Effector memory CD4-positive, alpha-beta T cell (primary cell): ENCODE data around the gene PCDH19.
A peak's percentile ranks its signal among the peaks of the same experiment; 100 is the strongest.
"Not testable (repeated sequence)": the region's sequence is repeated elsewhere in the genome, so short reads cannot be mapped to it uniquely, and the experiment has no call there.

Source experiments
- DNase-seq, 3 donors: peaks; one replicate each; pipeline ENCODE4 v3.0.0-alpha.2; 2020
- H3K27ac ChIP-seq: 2 replicates; pipeline ENCODE4 v1.7.0; 2013; ENCODE audit warnings: mild to moderate bottlenecking, low read length, moderate library complexity; ENCODE audit not compliant: insufficient read depth, poor library complexity, severe bottlenecking
- H3K27me3 ChIP-seq: replicated peaks from 2 replicates; pipeline ENCODE4 v1.7.0; 2013; ENCODE audit warnings: mild to moderate bottlenecking, low read length; ENCODE audit not compliant: insufficient read depth, control insufficient read depth, poor library complexity, severe bottlenecking
- H3K36me3 ChIP-seq: 2 replicates; pipeline ENCODE4 v1.7.0; 2013; ENCODE audit warnings: mild to moderate bottlenecking, low read length, moderate library complexity; ENCODE audit not compliant: control insufficient read depth, insufficient read depth
- H3K4me1 ChIP-seq: 2 replicates; pipeline ENCODE4 v1.7.0; 2013; ENCODE audit warnings: low read length, mild to moderate bottlenecking; ENCODE audit not compliant: control insufficient read depth, insufficient read depth, poor library complexity, severe bottlenecking
- H3K4me3 ChIP-seq: 2 replicates; pipeline ENCODE4 v1.7.0; 2013; ENCODE audit warnings: low read length, low read depth, mild to moderate bottlenecking; ENCODE audit not compliant: insufficient read depth, poor library complexity, severe bottlenecking
- H3K9me3 ChIP-seq: 2 replicates; pipeline ENCODE4 v1.7.0; 2013; ENCODE audit warnings: mild to moderate bottlenecking, low read length, moderate library complexity; ENCODE audit not compliant: control insufficient read depth
- total RNA-seq, 3 donors: gene quantifications; one replicate each; lab custom pipeline; 2026; lab: John Stamatoyannopoulos, UW

The PCDH19 gene, protein sequence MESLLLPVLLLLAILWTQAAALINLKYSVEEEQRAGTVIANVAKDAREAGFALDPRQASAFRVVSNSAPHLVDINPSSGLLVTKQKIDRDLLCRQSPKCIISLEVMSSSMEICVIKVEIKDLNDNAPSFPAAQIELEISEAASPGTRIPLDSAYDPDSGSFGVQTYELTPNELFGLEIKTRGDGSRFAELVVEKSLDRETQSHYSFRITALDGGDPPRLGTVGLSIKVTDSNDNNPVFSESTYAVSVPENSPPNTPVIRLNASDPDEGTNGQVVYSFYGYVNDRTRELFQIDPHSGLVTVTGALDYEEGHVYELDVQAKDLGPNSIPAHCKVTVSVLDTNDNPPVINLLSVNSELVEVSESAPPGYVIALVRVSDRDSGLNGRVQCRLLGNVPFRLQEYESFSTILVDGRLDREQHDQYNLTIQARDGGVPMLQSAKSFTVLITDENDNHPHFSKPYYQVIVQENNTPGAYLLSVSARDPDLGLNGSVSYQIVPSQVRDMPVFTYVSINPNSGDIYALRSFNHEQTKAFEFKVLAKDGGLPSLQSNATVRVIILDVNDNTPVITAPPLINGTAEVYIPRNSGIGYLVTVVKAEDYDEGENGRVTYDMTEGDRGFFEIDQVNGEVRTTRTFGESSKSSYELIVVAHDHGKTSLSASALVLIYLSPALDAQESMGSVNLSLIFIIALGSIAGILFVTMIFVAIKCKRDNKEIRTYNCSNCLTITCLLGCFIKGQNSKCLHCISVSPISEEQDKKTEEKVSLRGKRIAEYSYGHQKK (N-terminal part only)
- total RNA-seq = 0 to 0.35 (median 0.09) reads per million in 3 donors

DNA sequence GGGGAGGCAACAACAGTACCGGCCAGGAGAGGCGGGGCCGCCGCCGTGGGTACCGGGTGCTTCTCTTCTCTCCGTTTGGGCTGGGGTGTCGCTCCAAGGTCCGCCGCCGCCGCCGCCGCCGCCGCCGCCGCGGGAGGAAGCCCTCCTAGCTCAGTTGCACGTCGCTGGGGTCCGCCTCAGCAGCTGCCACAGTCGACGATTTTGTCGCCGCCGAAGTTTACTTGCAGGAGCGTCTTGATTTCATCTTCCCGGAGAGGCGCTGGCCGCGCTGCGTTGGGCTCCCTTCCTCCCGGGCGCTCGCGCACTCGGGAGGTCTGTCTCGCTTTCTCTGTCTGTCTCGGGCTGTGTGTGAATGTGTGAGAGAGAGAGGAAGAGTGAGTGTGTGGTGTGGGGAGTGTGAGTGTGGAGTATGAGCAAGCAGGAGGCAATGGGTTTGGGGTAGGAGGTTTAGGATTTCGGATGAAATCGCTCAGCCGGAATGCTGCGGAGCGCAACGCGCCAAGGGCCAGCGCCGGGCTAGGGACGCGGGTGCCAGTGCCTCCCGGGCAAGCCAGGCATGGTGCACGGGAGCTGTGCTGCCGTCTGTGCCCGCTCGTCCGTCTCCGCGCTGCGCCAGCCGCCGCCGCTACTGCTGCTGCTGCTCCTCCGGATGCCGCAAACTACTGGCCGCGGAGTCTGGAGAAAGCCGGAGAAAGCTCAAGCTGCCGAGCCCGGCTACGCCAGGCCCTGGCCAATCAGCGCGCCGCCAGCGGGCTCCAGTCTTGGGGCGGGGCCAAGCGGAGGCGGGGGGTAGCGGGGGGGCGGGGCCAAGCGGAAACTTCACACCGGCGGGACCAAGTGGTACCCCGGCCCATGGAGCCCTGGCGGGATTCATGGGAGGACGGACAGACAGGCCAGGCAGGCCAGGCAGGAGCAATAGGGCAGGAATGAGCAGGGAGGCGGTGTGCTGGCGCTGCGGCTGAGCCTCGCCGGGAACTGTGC, at the start of gene PCDH19:
TSS of gene PCDH19 (minus strand) at position 664 of the 981 bp plus-strand sequence. CDS start 1,676 bp downstream, outside the sequence.
- DNase-seq = peak in 1 of 3 donors; percentile 2

DNA sequence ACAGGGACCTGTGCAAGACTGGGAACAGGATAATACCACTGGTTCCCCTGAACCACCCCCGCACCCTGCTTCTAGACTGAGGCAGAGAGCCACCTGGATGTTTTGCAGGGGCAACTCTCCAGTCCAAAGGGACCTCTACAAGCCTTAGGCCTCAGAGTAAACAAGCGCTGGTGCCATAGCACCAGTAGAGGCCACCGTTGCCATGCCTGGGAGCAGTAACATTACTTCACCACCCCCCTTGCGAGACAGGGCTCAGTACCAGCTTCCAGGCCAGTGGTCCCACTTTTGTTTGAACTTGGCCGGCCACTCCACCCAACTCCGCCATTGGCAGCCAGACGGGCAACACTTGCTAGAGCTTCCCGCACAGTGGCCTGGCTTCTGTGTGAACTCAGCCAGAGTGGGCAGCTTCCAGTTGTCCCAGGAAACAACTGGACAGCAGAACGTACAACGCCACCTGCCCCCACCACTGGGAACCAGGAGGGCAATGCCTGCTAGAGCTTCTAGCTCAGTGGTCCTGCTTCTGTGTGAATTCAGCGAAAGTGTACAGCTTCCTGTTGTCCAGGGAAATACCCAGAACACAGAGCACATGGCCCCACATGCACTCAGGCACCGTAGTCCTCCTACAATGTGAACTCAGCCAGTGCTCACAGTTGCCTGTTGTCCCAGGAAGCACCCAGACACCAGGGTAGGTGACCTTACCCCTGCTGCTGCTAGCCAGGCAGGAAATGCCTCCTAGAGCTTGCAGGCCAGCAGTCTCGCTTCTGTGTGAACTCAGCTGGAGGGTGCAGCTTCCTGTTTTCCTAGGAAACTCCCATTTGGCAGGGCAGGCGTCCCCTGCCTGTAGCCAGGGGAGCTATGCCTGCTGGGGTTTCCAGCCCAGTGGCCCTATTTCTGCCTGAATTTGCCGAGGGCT, 39.9 kb upstream of the PCDH19 start:
- no peaks in the 10 kb centered on the region for H3K27me3 ChIP-seq

More for the DNA sequence above, at the start of gene PCDH19:
- peaks cover 3% of the 10 kb centered on the region for H3K4me1 ChIP-seq
- H3K36me3 ChIP-seq = no peaks in the 10 kb centered on the region
- no peak within 1 kb of the TSS for H3K27ac ChIP-seq
- peaks cover 10% of the 10 kb centered on the region for H3K27me3 ChIP-seq
- H3K4me3 ChIP-seq = peak within 1 kb of the TSS; percentile 29
- no peaks in the 10 kb centered on the region for H3K9me3 ChIP-seq

DNA sequence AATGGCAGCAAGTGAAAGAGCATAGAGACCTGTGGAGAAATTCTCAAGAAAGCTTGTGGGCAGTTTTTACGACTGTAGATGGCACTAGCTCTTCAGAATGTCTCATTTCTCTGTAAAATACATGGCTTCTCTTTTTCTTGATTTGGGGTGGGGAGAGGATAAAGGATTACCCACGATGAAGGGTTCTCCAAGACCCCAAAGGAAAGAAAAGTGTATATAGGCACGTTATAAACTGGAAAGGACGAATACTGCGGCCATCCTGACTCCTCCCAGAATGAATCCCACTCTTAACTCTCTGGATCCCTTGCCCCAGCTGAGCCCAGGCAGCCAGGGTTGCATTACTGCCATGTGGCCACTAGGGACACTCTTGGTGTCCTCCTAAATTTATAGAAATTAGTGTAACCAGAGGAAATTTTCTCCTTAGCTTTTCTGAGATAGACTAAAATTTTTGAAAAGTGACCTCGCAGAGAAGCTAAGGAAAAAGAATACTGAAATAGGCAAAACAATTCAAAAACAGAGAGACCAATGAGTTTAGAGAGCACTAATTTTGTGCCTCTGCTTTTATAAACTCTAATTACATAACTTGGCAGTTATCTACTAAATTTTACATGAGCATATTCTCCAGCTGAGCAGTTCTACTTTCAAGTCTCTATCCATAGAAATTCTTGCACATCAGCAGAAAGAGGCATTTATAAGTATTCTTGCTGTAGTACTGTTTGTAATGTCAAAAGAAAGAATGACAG, 37.8 kb upstream of the PCDH19 start:
- no peaks in the 10 kb centered on the region for H3K36me3 ChIP-seq
- H3K9me3 ChIP-seq = no peaks in the 10 kb centered on the region
- no peak for DNase-seq
- no peak overlapping the region for H3K4me3 ChIP-seq
- no peaks in the 10 kb centered on the region for H3K4me1 ChIP-seq
- no peaks in the 10 kb centered on the region for H3K27me3 ChIP-seq
- no peak overlapping the region for H3K27ac ChIP-seq

More for the DNA sequence above, 39.9 kb upstream of the PCDH19 start:
- no peak for DNase-seq
- Histone ChIP-seq H3K27ac (no peak overlapping the region), H3K36me3 (no peaks in the 10 kb centered on the region), H3K4me1 (no peaks in the 10 kb centered on the region), H3K9me3 (no peaks in the 10 kb centered on the region), H3K4me3 (no peak overlapping the region)

GRCh38 chrX:100445593-100445992, 35.5 kb upstream of the PCDH19 start:
- no peak overlapping the region for H3K27ac ChIP-seq
- H3K27me3 ChIP-seq = no peaks in the 10 kb centered on the region
- H3K36me3 ChIP-seq = no peaks in the 10 kb centered on the region
- DNase-seq = no peak
- H3K4me3 ChIP-seq = no peak overlapping the region
- no peaks in the 10 kb centered on the region for H3K4me1 ChIP-seq
- H3K9me3 ChIP-seq = no peaks in the 10 kb centered on the region

- DNase-seq, H3K27me3 ChIP-seq, H3K36me3 ChIP-seq, H3K4me3 ChIP-seq, H3K27ac ChIP-seq, H3K4me1 ChIP-seq, H3K9me3 ChIP-seq: not testable (repeated sequence)
Measured at GRCh38 chrX:100441321-100441720, 31.2 kb upstream of the PCDH19 start.

- no peak for DNase-seq
- Histone ChIP-seq H3K27ac (no peak overlapping the region), H3K4me1 (no peaks in the 10 kb centered on the region)
Measured at GRCh38 chrX:100440006-100440405, 29.9 kb upstream of the PCDH19 start.

DNA sequence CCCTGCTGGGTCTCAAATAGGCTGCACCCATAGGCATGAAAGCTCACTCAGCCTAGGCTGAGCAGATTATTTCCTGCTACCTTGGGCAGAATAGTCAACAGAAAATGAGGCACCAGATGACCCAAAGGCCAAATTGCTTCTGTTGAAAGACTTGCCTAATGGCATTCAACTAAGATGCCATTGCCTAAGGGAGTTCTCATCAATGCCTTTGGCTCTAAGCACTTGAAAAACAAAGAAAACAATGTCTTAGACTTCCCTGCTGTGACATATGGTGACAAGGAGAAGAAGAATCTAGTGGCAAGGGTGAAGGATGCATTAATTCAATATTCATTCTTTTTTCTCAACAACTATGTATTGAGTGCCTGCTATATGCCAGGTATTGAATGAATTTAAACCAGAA, 25.7 kb upstream of the PCDH19 start:
- H3K36me3 ChIP-seq = no peaks in the 10 kb centered on the region
- no peak for DNase-seq
- no peaks in the 10 kb centered on the region for H3K9me3 ChIP-seq
- no peaks in the 10 kb centered on the region for H3K4me1 ChIP-seq
- no peak overlapping the region for H3K27ac ChIP-seq
- H3K4me3 ChIP-seq = no peak overlapping the region
- H3K27me3 ChIP-seq = no peaks in the 10 kb centered on the region

More at GRCh38 chrX:100440006-100440405, 29.9 kb upstream of the PCDH19 start:
- Histone ChIP-seq H3K4me3 (no peak overlapping the region), H3K36me3 (no peaks in the 10 kb centered on the region), H3K27me3 (no peaks in the 10 kb centered on the region), H3K9me3 (no peaks in the 10 kb centered on the region)

- DNase-seq = no peak
- Histone ChIP-seq H3K9me3 (no peaks in the 10 kb centered on the region), H3K27me3 (no peaks in the 10 kb centered on the region), H3K4me1 (no peaks in the 10 kb centered on the region), H3K4me3 (no peak overlapping the region), H3K36me3 (no peaks in the 10 kb centered on the region), H3K27ac (no peak overlapping the region)
Measured at GRCh38 chrX:100424012-100424411, 13.9 kb upstream of the PCDH19 start.
